ENCODE data around the gene MCEMP1. TPM values are rescaled to one million over a fixed set of nuclear protein-coding genes. Genes with fewer than 3 reads are reported as not detected.
"Not testable (repeated sequence)": the region's sequence is repeated elsewhere in the genome, so short reads cannot be mapped to it uniquely, and the experiment has no call there.

Gene MCEMP1
- polyA plus RNA-seq, 3 donors from 2014 or later, result 0.14 TPM; not detected in 2

DNA sequence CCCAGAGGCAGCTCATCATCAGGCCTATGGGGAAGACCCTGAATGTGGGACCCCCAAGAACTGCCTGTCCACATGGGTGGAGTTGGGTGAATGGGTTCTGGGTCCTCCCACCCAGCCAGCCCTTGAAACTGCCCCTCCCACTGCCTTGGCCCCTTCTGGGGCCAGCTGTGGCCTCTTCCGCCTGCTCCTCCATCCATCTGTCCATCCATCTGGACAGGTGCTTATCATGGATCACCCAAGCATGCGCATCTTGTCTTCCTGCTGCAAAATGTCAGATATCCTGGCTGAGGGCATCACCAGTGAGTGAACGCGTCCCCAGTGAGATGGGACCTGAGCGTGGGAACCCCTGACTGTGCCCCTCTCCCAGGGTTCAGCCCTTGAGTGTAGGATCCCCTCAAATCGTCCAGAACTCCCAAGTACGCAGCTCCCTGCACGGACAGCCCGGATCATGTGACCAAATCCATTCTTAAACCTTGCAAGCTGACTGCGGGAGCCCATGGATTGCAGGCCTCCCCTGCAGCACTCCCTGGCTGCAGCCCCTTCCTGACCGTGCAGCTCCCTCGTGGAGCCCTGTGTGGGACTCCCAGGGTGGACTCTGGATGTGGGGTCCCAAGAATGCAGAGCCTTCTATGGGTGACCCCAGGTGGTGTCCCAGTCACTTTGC lies 38.0 kb upstream of the MCEMP1 start:
- no peak for DNase-seq
- H3K27me3 Mint-ChIP-seq (ENCODE audit: low read depth in 3 of 3), result peaks cover 0 to 8% (median 0%) of the 10 kb centered on the region in 3 donors
- H3K36me3 Mint-ChIP-seq, result peaks cover 3 to 6% (median 4%) of the 10 kb centered on the region in 3 donors
- no peaks in the 10 kb centered on the region for H3K9me3 Mint-ChIP-seq
- peaks cover 36 to 45% of the 10 kb centered on the region in 2 donors for H3K4me1 Mint-ChIP-seq
- H3K4me3 Mint-ChIP-seq, result peak overlapping the region; percentile 4 to 67 (median 42)
- peak overlapping the region; percentile 3 to 67 (median 60) for H3K27ac Mint-ChIP-seq

DNA sequence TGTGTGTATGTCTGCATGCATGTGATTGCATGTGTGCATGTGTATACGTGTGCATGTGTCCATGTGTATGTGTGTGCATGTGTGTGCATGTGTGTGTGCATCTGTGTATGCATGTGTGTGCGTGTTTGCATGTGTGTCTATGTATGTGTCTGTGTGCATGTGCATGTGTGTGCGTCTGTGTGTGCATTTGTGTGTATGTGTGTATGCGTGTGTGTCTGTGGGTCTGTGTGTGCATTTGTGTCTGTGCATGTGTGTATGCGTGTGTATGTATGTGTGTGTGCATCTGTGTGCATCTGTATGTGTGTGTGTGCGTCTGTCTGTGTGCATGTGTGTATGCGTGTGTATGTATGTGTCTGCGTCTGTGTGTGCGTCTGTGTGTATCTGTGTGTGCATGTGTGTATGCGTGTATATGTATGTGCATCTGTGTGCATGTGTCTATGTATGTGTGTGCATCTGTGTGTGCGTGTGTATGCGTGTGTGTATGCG lies 37.0 kb upstream of the MCEMP1 start:
- peaks cover 0 to 12% (median 0%) of the 10 kb centered on the region in 3 donors for H3K27me3 Mint-ChIP-seq (ENCODE audit: low read depth in 3 of 3)
- H3K27ac Mint-ChIP-seq, result peak overlapping the region; percentile 0 to 76 (median 32)
- no peaks in the 10 kb centered on the region for H3K9me3 Mint-ChIP-seq
- no peak for DNase-seq
- peaks cover 3 to 6% (median 4%) of the 10 kb centered on the region in 3 donors for H3K36me3 Mint-ChIP-seq
- peak overlapping the region; percentile 8 to 42 (median 30) for H3K4me3 Mint-ChIP-seq
- peaks cover 36 to 45% of the 10 kb centered on the region in 2 donors for H3K4me1 Mint-ChIP-seq

- H3K27me3 Mint-ChIP-seq (ENCODE audit: low read depth in 3 of 3), result peaks cover 0 to 10% (median 0%) of the 10 kb centered on the region in 3 donors
- peaks cover 4 to 8% (median 5%) of the 10 kb centered on the region in 3 donors for H3K36me3 Mint-ChIP-seq
- H3K4me1 Mint-ChIP-seq, result peaks cover 33 to 38% of the 10 kb centered on the region in 2 donors
- H3K4me3 Mint-ChIP-seq, result no peak overlapping the region
- no peak overlapping the region for H3K27ac Mint-ChIP-seq
- H3K9me3 Mint-ChIP-seq, result no peaks in the 10 kb centered on the region
- DNase-seq, result no peak
Observed at GRCh38 chr19:7640803-7641202, 36.1 kb upstream of the MCEMP1 start.

GRCh38 chr19:7641290-7642276 lies 35.3 kb upstream of the MCEMP1 start:
- Mint-ChIP-seq H3K36me3 (peaks cover 4 to 9% (median 6%) of the 10 kb centered on the region in 3 donors), H3K9me3 (no peaks in the 10 kb centered on the region), H3K4me1 (peaks cover 26 to 30% of the 10 kb centered on the region in 2 donors), H3K27me3 (ENCODE audit: low read depth in 3 of 3) (peaks cover 0 to 10% (median 0%) of the 10 kb centered on the region in 3 donors), H3K4me3 (no peak overlapping the region), H3K27ac (no peak overlapping the region)
- DNase-seq, result no peak

DNA sequence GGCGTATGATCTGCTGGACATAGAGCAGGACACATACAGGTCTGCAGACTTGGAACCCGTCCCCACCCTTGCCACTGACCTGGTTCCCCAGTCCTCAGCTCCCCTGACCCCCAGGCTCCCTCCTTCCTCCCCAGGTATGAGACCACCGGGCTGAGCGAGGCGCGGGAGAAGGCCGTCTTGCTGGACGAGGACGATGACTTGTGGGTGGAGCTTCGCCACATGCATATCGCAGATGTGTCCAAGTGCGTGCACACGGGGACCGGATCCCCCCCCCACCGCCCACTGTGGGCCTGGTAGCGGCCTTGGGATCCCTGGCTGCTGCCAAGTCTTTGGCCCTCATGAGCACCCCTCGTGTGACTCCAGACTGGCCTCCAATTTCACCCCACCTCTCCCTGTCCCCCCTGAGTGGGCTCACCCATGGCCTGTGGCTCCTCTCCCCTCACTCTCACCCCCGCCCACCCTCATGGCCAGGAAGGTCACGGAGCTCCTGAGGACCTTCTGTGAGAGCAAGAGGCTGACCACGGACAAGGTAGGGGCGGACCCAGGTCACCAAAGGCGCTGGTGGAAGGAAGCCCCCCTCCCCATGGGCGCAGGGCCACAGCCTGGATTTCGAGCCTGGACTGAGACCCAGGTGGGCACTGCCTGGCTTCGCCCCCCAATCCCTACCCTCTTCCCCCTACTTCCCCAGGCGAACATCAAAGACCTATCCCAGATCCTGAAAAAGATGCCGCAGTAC lies 34.4 kb upstream of the MCEMP1 start:
- Mint-ChIP-seq H3K4me1 (peaks cover 24 to 27% of the 10 kb centered on the region in 2 donors), H3K27ac (no peak overlapping the region)

DNA sequence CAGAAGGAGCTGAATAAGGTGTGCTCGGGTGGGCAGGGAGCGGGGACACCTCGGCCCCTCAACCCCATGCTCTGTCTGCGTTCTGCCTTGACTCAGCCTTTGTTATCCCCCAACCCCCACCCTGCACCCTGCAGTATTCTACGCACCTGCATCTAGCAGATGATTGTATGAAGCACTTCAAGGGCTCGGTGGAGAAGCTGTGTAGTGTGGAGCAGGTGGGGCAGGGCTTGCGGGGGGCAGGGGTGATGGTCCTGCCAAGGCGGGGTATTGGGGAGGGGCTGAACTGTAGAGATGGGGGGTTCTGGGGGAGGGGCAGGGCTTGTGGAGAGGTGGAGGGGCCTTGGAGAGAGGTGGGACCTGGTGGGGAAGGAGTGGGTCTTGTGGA lies 33.9 kb upstream of the MCEMP1 start:
- Mint-ChIP-seq H3K36me3 (peaks cover 4 to 9% (median 6%) of the 10 kb centered on the region in 3 donors), H3K4me1 (peaks cover 20 to 21% of the 10 kb centered on the region in 2 donors), H3K4me3 (no peak overlapping the region), H3K27me3 (ENCODE audit: low read depth in 3 of 3) (peaks cover 0 to 5% (median 0%) of the 10 kb centered on the region in 3 donors), H3K9me3 (no peaks in the 10 kb centered on the region), H3K27ac (peak overlapping the region in 2 of 6 donors; percentile 34 to 42)
- DNase-seq, result no peak

More for the DNA sequence above, 34.4 kb upstream of the MCEMP1 start:
- Mint-ChIP-seq H3K9me3 (no peaks in the 10 kb centered on the region), H3K27me3 (ENCODE audit: low read depth in 3 of 3) (peaks cover 0 to 5% (median 0%) of the 10 kb centered on the region in 3 donors), H3K4me3 (no peak overlapping the region), H3K36me3 (peaks cover 4 to 9% (median 6%) of the 10 kb centered on the region in 3 donors)
- no peak for DNase-seq

- not testable (repeated sequence) for H3K4me3 Mint-ChIP-seq; H3K27me3 Mint-ChIP-seq (ENCODE audit: low read depth in 3 of 3); H3K9me3 Mint-ChIP-seq; H3K36me3 Mint-ChIP-seq
- H3K4me1 Mint-ChIP-seq, result peaks cover 16% of the 10 kb centered on the region in 2 donors
- H3K27ac Mint-ChIP-seq, result peak overlapping the region in 2 of 6 donors; percentile 34 to 42
- peak; percentile 9 to 20 (median 19) for DNase-seq
Observed at GRCh38 chr19:7643629-7644549, 33.0 kb upstream of the MCEMP1 start.

GRCh38 chr19:7644550-7644877 lies 32.4 kb upstream of the MCEMP1 start:
- Mint-ChIP-seq H3K27ac (no peak overlapping the region), H3K27me3 (ENCODE audit: low read depth in 3 of 3) (peaks cover 0 to 4% (median 0%) of the 10 kb centered on the region in 3 donors), H3K4me3 (no peak overlapping the region), H3K9me3 (no peaks in the 10 kb centered on the region), H3K4me1 (peaks cover 10% of the 10 kb centered on the region in 2 donors), H3K36me3 (peaks cover 4 to 9% (median 6%) of the 10 kb centered on the region in 3 donors)
- DNase-seq, result no peak

DNA sequence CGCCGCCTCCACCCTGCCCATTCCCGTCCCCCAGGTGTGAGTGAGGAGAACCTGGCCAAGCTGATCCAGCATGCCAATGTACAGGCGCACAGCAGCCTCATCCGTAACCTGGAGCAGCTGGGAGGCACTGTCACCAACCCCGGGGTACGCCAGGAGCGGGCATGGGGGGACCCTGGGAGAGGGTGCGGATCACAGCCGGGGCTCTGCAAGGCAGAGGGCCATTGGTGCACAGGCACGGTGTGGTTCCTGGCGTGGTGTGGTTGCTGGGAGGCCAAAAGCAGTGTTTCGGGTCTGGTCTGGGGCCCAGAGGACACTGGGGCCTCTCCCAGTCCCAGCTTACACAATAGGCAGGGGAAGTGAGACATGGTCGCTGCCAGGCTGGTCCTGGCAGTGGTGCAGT lies 31.7 kb upstream of the MCEMP1 start:
- Mint-ChIP-seq H3K36me3 (peaks cover 0 to 4% (median 3%) of the 10 kb centered on the region in 3 donors), H3K4me1 (peaks cover 3 to 4% of the 10 kb centered on the region in 2 donors), H3K27me3 (ENCODE audit: low read depth in 3 of 3) (peaks cover 0 to 4% (median 0%) of the 10 kb centered on the region in 3 donors)

DNA sequence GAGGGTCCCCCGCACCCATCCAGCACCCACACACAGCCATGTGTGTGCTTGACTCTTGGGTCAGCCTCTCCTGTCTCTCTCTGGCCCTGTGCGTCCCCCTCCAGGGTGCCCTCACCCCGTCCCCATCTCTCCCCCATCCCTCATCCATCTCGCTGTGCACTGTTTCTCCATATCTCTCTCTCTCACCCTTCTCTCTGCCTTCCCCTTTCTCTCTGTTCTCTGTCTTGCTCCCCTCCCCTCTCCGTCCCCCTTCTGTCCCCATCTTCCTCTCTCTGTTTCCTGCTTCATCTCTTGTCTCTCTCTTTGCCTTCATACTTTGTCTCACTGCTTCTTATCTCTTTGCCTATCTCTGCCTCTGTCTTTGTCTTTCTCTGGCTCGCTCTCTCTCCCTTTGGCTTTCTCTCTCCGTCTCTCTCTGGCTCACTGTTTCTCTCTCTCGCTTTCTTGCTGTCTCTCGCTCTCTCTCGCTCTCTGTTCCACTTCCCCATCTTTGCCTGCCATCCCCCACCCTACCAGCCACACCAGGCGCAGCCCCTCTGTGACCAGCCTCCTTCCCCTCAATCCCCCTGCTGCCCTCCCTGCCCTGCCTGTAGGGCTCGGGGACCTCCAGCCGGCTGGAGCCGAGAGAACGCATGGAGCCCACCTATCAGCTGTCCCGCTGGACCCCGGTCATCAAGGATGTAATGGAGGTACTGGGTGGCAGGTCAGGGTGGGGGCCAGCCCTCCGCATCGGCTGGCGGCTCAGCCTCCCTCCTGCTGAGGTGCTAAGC lies 31.0 kb upstream of the MCEMP1 start:
- H3K4me3 Mint-ChIP-seq, result peak overlapping the region in 1 of 5 donors; percentile 25
- H3K4me1 Mint-ChIP-seq, result no peaks in the 10 kb centered on the region
- peaks cover 0 to 4% (median 3%) of the 10 kb centered on the region in 3 donors for H3K36me3 Mint-ChIP-seq
- H3K27ac Mint-ChIP-seq, result peak overlapping the region in 3 of 6 donors; percentile 46 to 87 (median 62)
- no peaks in the 10 kb centered on the region for H3K9me3 Mint-ChIP-seq
- peaks cover 0 to 4% (median 0%) of the 10 kb centered on the region in 3 donors for H3K27me3 Mint-ChIP-seq (ENCODE audit: low read depth in 3 of 3)
- no peak for DNase-seq

More for the DNA sequence above, 31.7 kb upstream of the MCEMP1 start:
- Mint-ChIP-seq H3K4me3 (no peak overlapping the region), H3K27ac (peak overlapping the region in 1 of 6 donors; percentile 53), H3K9me3 (no peaks in the 10 kb centered on the region)
- DNase-seq, result no peak

DNA sequence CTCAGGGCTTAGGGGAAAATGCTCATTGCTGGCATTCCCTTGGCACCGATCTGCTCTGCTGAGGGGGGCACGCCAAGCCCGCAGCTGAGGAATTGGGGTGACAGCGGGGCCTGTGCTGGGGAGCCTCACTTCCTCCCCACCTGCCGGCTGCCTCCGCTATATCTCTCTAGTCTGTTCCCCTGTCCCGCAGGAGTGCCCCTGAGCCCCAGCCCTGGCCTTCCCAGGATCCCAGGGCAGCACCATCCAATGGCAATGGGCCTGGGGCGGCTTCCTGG lies 30.5 kb upstream of the MCEMP1 start:
- no peak overlapping the region for H3K4me3 Mint-ChIP-seq
- H3K9me3 Mint-ChIP-seq, result no peaks in the 10 kb centered on the region
- H3K4me1 Mint-ChIP-seq, result no peaks in the 10 kb centered on the region
- H3K27ac Mint-ChIP-seq, result no peak overlapping the region
- peaks cover 0 to 4% (median 3%) of the 10 kb centered on the region in 3 donors for H3K36me3 Mint-ChIP-seq
- no peak for DNase-seq
- H3K27me3 Mint-ChIP-seq (ENCODE audit: low read depth in 3 of 3), result peaks cover 0 to 4% (median 0%) of the 10 kb centered on the region in 3 donors

- Mint-ChIP-seq H3K4me1 (peaks cover 3 to 4% of the 10 kb centered on the region in 2 donors), H3K4me3 (no peak overlapping the region), H3K27ac (no peak overlapping the region), H3K9me3 (no peaks in the 10 kb centered on the region), H3K36me3 (peaks cover 0 to 4% (median 3%) of the 10 kb centered on the region in 3 donors), H3K27me3 (ENCODE audit: low read depth in 3 of 3) (peaks cover 2 to 7% (median 3%) of the 10 kb centered on the region in 3 donors)
- DNase-seq, result no peak
Observed at GRCh38 chr19:7647156-7647555, 29.7 kb upstream of the MCEMP1 start.

All from immature natural killer cell (primary cell).